Neutrophil (primary cell): ENCODE data around the gene APH1A.
A peak's percentile ranks its signal among the peaks of the same experiment; 100 is the strongest.
"Not testable (repeated sequence)": the region's sequence is repeated elsewhere in the genome, so short reads cannot be mapped to it uniquely, and the experiment has no call there.

ENCODE experiments used
- H3K27ac ChIP-seq: fragments of 200-600 bp; sonication (generic); 2 replicates; pipeline ENCODE4 v1.5.1; 2016; ENCODE audit warnings: mild to moderate bottlenecking, moderate library complexity
- H3K27me3 ChIP-seq: fragments of 200-600 bp; sonication (generic); 2 replicates; pipeline ENCODE4 v1.6.0; 2016; ENCODE audit warnings: mild to moderate bottlenecking
- H3K36me3 ChIP-seq: fragments of 200-600 bp; sonication (generic); 2 replicates; pipeline ENCODE4 v1.5.1; 2017
- H3K4me1 ChIP-seq, 2 experiments: fragments of 200-600 bp in 1 of 2; sonication (generic) in 1 of 2; 1 replicate in 1 of 2; 2 replicates in 1 of 2; pipeline versions ENCODE4 v1.5.1 to v1.6.1; 2013 to 2016; ENCODE audit warnings: low read depth in 1 of 2, low read length in 1 of 2, mild to moderate bottlenecking in 1 of 2, moderate library complexity in 1 of 2; ENCODE audit not compliant: control insufficient read depth in 1 of 2, insufficient read depth in 1 of 2
- H3K4me3 ChIP-seq, 2 experiments: fragments of 200-600 bp in 1 of 2; sonication (generic) in 1 of 2; 1 replicate in 1 of 2; 2 replicates in 1 of 2; pipeline ENCODE4 v1.5.1; 2013 to 2016; ENCODE audit warnings: low read depth in 1 of 2, low read length in 1 of 2, mild to moderate bottlenecking in 1 of 2, moderate library complexity in 1 of 2
- H3K9me3 ChIP-seq: fragments of 200-600 bp; sonication (generic); 2 replicates; pipeline ENCODE4 v1.5.1; 2016
- TF ChIP-seq, protein P1 (sequence below): fragments of 200-600 bp; sonication (generic); IDR thresholded peaks from 2 replicates; pipeline ENCODE4 v1.5.1; 2016; ENCODE audit warnings: antibody characterized with exemption

The APH1A gene

DNA sequence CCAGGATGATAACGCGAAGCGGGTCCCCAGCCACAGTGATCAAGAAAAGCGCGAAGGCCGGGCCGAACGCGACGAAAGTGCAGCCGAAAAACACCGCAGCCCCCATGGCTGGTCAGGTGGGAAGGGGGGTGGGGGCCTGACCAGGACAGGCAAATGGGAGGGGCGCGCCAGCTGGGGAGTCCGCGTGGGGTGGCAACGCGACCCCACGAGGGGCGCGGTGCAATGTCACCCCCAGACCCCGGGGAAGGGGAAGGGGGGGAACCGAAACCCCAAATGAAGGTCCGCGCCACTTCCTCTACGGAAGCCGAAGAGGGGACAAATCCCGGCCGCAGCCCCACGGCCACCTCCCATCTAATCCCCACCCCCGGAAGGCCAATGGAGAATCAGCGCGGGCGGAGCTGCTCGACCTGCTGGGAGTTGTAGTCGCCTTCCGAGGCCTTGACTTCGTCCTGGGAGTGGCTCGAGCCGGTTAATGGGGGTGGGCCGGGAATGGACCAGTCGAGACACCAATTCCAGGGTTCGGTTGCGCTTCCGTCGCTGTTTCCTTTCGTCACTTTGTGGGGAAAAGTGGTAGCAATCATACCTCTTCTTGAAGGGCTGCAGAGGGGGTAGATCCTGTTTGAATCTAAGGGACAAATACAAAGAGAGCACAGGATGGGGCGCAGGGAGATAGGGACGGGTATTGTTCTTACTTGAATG lies at the start of gene APH1A:
Gene APH1A, minus strand, starts transcription at position 312 of the 699 bp plus-strand sequence. Its CDS starts 206 bp downstream, at position 106.
- Histone ChIP-seq H3K9me3 (no peaks in the 10 kb centered on the region), H3K36me3 (peaks cover 37% of the 10 kb centered on the region)

DNA sequence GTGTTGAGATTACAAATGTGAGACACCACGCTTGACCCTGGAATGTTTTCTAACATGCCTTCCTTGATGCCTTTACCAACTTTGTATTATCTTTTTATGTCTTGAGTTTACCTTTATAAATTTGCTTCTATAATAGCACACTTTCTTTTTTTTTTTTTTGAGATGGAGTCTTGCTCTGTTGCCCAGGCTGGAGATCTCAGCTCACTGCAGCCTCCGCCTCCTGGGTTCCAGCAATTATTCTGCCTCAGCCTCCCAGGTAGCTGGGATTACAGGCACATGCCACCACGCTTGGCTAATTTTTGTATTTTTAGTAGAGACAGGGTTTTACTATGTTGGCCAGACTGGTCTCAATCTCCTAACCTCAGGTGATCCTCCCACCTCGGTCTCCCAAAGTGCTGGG lies 45.9 kb upstream of the APH1A start:
- H3K36me3 ChIP-seq, H3K27ac ChIP-seq, H3K4me1 ChIP-seq: not testable (repeated sequence)

More for the DNA sequence above, at the start of gene APH1A:
- peak within 1 kb of the TSS; percentile 85 to 95 for H3K4me3 ChIP-seq
- TF ChIP-seq, protein P1, sequence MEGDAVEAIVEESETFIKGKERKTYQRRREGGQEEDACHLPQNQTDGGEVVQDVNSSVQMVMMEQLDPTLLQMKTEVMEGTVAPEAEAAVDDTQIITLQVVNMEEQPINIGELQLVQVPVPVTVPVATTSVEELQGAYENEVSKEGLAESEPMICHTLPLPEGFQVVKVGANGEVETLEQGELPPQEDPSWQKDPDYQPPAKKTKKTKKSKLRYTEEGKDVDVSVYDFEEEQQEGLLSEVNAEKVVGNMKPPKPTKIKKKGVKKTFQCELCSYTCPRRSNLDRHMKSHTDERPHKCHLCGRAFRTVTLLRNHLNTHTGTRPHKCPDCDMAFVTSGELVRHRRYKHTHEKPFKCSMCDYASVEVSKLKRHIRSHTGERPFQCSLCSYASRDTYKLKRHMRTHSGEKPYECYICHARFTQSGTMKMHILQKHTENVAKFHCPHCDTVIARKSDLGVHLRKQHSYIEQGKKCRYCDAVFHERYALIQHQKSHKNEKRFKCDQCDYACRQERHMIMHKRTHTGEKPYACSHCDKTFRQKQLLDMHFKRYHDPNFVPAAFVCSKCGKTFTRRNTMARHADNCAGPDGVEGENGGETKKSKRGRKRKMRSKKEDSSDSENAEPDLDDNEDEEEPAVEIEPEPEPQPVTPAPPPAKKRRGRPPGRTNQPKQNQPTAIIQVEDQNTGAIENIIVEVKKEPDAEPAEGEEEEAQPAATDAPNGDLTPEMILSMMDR: peak; percentile 18
- peaks cover 31 to 37% of the 10 kb centered on the region in 2 experiments for H3K4me1 ChIP-seq
- H3K27me3 ChIP-seq: no peaks in the 10 kb centered on the region
- H3K27ac ChIP-seq: peak within 1 kb of the TSS; percentile 92

DNA sequence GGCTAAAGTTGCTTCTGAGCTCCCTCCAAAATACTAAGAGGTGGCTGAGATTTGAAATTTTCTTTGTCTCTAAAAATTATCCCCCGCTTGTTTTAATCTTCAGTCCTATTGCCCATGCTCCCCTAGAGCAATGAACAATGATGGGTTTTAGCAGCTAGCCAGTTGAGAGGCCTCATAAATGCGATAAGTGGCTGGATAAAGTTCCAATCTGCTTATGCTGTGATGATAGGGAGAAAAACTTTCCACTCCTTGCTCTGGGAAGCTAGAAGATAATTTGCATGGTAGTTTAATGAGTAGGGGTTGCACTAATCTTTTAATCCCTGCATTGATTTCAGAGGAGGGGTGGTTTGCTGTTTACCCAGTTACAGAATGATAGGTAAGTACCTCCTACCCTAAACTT lies 42.9 kb upstream of the APH1A start:
- Histone ChIP-seq H3K36me3 (peaks cover 9% of the 10 kb centered on the region), H3K27me3 (no peaks in the 10 kb centered on the region), H3K4me1 (no peaks in the 10 kb centered on the region), H3K4me3 (no peak overlapping the region), H3K9me3 (no peaks in the 10 kb centered on the region), H3K27ac (no peak overlapping the region)
- TF ChIP-seq, protein P1: no peak

More for the DNA sequence above, 45.9 kb upstream of the APH1A start:
- H3K4me3 ChIP-seq, H3K27me3 ChIP-seq, H3K9me3 ChIP-seq: not testable (repeated sequence)

DNA sequence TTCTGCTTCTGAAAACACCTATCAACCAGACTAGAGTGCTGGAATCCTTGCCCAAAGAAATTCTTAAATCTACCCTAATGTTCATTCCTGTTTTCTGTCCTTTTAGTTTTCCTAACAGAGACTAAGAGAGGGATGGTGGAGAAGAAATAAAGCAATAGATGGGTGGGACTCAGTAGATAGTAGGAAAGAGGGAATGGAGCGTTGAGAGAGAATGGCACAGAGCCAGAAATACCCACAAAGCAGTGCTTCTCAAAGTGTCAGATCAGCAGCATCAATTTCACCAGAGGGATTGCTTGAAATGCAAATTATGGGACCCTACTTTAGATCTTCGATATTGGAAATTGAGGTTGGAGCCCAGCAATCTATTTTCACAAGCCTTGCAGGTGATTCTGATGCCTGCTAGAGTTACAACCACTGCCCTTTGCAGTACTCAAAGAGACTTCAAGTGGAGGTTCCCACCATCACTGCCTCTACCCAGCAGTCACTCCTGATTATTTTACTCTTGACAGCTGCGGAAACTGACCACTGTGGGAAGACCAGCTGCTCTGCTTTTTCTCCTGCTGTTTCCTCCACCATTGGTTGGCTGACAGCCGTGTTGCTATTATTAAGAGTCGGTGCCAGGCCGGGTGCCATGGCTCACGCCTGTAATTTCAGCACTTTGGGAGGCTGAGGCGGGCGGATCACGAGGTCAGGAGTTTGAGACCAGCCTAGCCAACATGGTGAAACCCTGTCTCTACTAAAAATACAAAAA lies 41.1 kb upstream of the APH1A start:
- no peak overlapping the region for H3K27ac ChIP-seq
- no peaks in the 10 kb centered on the region for H3K9me3 ChIP-seq
- H3K27me3 ChIP-seq: no peaks in the 10 kb centered on the region
- H3K36me3 ChIP-seq: peaks cover 9% of the 10 kb centered on the region
- no peaks in the 10 kb centered on the region for H3K4me1 ChIP-seq
- no peak overlapping the region for H3K4me3 ChIP-seq
- TF ChIP-seq, protein P1: no peak

DNA sequence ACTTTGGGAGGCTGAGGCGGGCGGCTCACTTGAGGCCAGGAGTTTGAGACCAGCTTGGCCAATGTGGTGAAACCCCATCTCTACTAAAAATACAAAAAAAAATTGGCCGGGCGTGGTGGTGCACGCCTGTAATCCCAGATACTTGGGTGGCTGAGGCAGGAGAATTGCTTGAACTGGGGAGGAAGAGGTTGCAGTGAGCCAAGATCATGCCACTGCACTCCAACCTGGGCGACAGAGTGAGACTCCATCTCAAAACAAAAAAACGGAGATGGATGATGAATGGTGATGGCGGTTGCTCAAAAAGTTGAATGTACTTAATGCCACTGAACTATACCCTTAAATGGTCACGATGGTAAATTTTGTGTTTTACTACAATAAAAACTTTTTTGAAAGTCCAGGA lies 39.8 kb upstream of the APH1A start:
- H3K27me3 ChIP-seq, H3K36me3 ChIP-seq, H3K9me3 ChIP-seq, H3K4me3 ChIP-seq, H3K27ac ChIP-seq, H3K4me1 ChIP-seq: not testable (repeated sequence)

DNA sequence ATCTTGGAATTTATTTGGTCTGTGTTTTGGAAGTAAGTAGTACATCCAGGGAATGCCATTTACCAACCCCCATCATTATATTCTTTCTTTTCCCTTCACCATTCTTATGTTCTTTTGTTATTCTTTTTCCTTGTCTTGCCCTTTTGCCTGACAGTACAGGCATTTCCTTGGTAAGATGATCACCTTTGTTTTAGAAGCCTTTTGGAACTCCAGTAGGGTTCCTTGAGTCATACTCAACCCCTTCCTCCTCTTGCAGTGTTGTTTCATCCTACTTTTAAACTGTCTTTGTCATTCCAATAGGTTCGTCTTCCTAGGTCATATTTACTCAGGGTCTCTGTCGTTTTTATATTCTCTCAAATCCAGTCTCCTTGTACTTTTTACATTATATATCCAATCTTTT lies 34.1 kb upstream of the APH1A start:
- no peaks in the 10 kb centered on the region for H3K9me3 ChIP-seq
- TF ChIP-seq, protein P1: no peak
- H3K4me1 ChIP-seq: no peaks in the 10 kb centered on the region
- no peak overlapping the region for H3K4me3 ChIP-seq
- peaks cover 22% of the 10 kb centered on the region for H3K36me3 ChIP-seq
- no peak overlapping the region for H3K27ac ChIP-seq
- no peaks in the 10 kb centered on the region for H3K27me3 ChIP-seq
